Activated naive CD4-positive, alpha-beta T cell treated with anti-CD3 and anti-CD28 coated beads, Interleukin-2, amount 50 U/mL, for 72 hours (primary cell): ENCODE measurements around the gene FIBCD1. TPM values are rescaled to one million over a fixed set of nuclear protein-coding genes. Genes with fewer than 3 reads are reported as not detected.

Experiments
- ATAC-seq, 2 donors: fragments of 150-1000 bp; cut with Tn5 transposase; 2 replicates each; pipeline ENCODE4 v1.10.0; 2021; ENCODE audit warnings: mild to moderate bottlenecking in 2 of 2, moderate library complexity in 2 of 2
- DNase-seq, 2 donors: peaks; one replicate each; pipeline ENCODE4 v3.0.0; 2021 to 2022; ENCODE audit warnings: low spot score in 2 of 2
- H3K27ac Mint-ChIP-seq, 2 donors: one replicate each; pipeline ENCODE4 v1.8.0; 2022; ENCODE audit warnings: mild to moderate bottlenecking in 2 of 2, mixed read lengths in 2 of 2
- H3K36me3 Mint-ChIP-seq, 2 donors: one replicate each; pipeline ENCODE4 v1.8.0; 2022; ENCODE audit warnings: mixed read lengths in 2 of 2
- H3K9me3 Mint-ChIP-seq, 2 donors: one replicate each; pipeline ENCODE4 v1.8.0; 2022; ENCODE audit warnings: mixed read lengths in 2 of 2
- total RNA-seq, 2 donors: library from RNA; stranded (reverse); gene quantifications; one replicate each; pipeline ENCODE4 v1.2.3, GENCODE V29; 2022

Gene FIBCD1
- total RNA-seq, result not detected

GRCh38 chr9:130938652-130939404 lies at the start of gene FIBCD1:
Gene FIBCD1 (minus strand): TSS chr9:130939247. CDS start chr9:130938607, 640 bp downstream.
- ATAC-seq (peak in 1 of 2 donors; percentile 66), DNase-seq (peak in 1 of 2 donors; percentile 55)
- H3K36me3 Mint-ChIP-seq, result no peaks in the 10 kb centered on the region
- no peak within 1 kb of the TSS for H3K27ac Mint-ChIP-seq
- H3K9me3 Mint-ChIP-seq, result no peaks in the 10 kb centered on the region

GRCh38 chr9:130988400-130988747 lies 49.3 kb upstream of the FIBCD1 start:
- DNase-seq (no peak), ATAC-seq (no peak)
- Mint-ChIP-seq H3K9me3 (no peaks in the 10 kb centered on the region), H3K36me3 (no peaks in the 10 kb centered on the region), H3K27ac (no peak overlapping the region)

GRCh38 chr9:130987738-130988399 lies 48.8 kb upstream of the FIBCD1 start:
- Mint-ChIP-seq H3K27ac (no peak overlapping the region), H3K36me3 (no peaks in the 10 kb centered on the region), H3K9me3 (no peaks in the 10 kb centered on the region)
- no peak for ATAC-seq
- no peak for DNase-seq

- Mint-ChIP-seq H3K9me3 (no peaks in the 10 kb centered on the region), H3K27ac (no peak overlapping the region), H3K36me3 (no peaks in the 10 kb centered on the region)
- no peak for DNase-seq
- no peak for ATAC-seq
Measured at GRCh38 chr9:130987054-130987453, 48.0 kb upstream of the FIBCD1 start.

DNA sequence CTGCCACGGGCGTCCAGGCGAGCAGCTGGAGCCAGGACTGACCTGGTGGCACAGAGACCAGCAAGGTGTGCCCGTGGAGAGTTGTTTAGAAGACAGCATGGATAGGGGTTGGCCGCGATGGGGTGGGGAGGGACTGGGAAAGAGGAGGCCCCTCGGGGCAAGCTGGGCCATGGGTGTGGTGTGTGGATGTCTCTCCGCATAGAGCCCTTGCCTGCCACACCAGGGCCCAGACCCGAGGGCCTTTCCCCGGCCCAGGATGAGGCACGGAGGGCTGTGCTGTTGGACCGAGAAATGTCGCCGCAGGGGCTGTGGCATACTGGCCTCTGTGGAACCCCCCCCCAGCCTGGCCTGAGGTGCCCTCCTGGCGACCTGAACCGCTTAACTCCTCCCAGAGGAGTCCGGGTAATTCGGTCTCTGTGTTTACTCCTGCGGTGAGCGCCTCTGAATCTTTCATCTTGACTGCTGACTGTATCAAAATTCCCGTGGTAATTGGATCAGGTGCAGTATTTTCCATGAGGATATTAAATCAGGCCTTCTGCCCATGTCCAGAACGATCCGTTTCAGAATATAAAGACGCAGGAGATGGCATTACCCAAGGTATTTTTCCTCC lies 47.4 kb upstream of the FIBCD1 start:
- Mint-ChIP-seq H3K36me3 (no peaks in the 10 kb centered on the region), H3K27ac (no peak overlapping the region), H3K9me3 (no peaks in the 10 kb centered on the region)
- DNase-seq (no peak), ATAC-seq (no peak)

DNA sequence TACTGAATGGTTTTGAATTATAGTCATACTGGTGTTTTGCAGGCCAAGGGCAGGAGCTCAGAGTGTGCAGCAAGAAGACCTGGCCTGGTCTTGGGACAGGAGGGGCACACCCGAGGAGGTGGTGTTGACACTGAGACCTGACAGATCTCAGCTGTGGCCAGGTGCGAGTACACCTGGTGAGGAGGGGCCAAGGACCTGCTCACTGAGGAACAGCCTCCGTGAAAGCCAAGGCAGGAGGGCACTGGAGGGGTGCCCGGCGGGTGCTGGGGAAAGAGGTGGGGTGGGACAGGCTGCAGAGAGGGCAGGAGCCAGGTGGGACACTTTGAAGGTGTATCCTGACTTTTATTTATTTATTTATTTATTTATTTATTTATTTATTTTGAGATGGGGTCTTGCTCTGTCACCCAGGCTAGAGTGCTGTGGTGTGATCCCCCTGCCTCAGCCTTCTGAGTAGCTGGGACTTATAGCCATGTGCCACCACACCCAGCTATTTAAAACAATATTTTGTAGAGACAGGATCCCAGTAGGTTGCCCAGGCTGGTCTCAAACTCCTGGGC lies 46.6 kb upstream of the FIBCD1 start:
- DNase-seq (no peak), ATAC-seq (no peak)
- H3K9me3 Mint-ChIP-seq, result no peaks in the 10 kb centered on the region

DNA sequence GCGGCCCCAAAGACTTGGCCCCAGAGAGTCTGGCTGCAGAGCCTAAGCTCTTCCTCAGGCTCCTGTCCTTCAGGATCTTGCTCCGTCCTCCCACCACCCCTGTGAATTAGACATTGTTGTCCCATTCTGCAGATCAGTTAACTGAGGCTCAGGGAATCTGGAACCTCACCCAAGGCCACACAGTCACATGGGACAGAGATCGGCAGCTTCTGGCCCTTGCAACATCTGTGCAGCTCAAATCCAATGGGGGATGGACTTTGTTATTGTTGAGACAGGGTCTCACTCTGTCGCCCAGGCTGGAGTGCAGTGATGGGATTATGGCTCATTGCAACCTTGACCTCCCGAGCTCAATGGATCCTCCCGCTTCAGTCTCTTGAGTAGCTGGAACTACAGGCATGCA lies 46.0 kb upstream of the FIBCD1 start:
- Mint-ChIP-seq H3K36me3 (no peaks in the 10 kb centered on the region), H3K27ac (no peak overlapping the region), H3K9me3 (no peaks in the 10 kb centered on the region)
- DNase-seq (no peak), ATAC-seq (no peak)

More for the DNA sequence above, 46.6 kb upstream of the FIBCD1 start:
- Mint-ChIP-seq H3K36me3 (no peaks in the 10 kb centered on the region), H3K27ac (no peak overlapping the region)

GRCh38 chr9:130984521-130984920 lies 45.5 kb upstream of the FIBCD1 start:
- Mint-ChIP-seq H3K9me3 (no peaks in the 10 kb centered on the region), H3K27ac (no peak overlapping the region)
- ATAC-seq, result no peak

DNA sequence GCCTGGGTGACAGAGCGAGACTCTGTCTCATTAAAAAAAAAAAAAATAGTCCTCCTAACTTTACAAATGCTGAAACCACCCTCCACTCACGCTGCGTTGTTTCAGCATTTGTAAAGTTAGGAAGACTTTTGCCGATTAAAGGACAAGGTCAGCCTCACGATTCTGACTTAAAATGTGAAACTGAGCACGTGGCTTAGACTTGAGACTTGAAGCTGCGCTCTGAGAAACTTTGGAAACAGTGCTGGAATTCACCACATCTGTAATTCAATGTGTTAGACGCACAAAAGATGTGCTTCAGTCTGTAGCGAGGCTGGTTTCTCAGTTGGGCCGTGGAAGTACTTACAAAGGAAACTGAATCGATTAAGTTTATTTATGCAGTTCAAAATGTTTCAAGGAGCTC lies 44.9 kb upstream of the FIBCD1 start:
- Mint-ChIP-seq H3K27ac (no peak overlapping the region), H3K9me3 (no peaks in the 10 kb centered on the region), H3K36me3 (no peaks in the 10 kb centered on the region)
- DNase-seq (no peak), ATAC-seq (no peak)

More at GRCh38 chr9:130984521-130984920, 45.5 kb upstream of the FIBCD1 start:
- H3K36me3 Mint-ChIP-seq, result no peaks in the 10 kb centered on the region
- no peak for DNase-seq

- no peak for DNase-seq
- Mint-ChIP-seq H3K9me3 (no peaks in the 10 kb centered on the region), H3K36me3 (no peaks in the 10 kb centered on the region), H3K27ac (no peak overlapping the region)
- no peak for ATAC-seq
Measured at GRCh38 chr9:130983359-130983670, 44.3 kb upstream of the FIBCD1 start.

DNA sequence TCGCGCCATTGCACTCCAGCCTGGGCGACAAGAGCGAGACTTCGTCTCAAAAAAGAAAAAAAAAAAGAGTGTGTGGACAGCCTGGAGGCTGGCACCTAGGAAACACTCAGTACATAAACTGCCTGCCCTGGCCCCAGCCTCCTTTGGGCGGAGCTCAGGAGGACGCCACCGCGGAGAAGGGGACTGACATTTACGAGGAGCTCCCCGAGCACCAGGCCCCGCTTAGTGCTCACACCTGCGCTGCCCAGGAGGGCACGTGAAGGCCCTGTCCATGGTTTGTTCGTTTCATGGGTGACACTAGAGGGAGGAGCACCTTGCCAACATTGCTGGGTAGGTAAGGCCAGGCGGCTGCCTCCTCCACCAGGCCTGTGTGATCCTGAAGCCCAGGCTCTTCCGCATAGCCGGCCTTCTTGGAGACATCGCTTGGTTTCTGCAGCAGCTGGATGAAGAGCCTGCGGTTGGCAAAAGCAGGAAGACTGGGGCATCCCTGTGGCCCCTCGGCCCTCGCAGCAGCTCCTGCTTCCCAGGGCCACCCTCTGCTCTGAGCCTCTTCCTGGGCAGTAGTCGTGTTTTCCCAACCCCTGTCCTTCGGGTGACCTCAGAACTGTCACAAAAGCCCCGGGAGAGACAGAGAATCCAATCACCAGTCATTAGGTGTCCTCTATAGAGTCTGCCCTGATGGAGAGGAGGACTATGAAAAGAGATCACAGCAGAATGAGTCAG lies 43.8 kb upstream of the FIBCD1 start:
- Mint-ChIP-seq H3K9me3 (no peaks in the 10 kb centered on the region), H3K36me3 (no peaks in the 10 kb centered on the region), H3K27ac (no peak overlapping the region)
- DNase-seq, result no peak
- no peak for ATAC-seq

DNA sequence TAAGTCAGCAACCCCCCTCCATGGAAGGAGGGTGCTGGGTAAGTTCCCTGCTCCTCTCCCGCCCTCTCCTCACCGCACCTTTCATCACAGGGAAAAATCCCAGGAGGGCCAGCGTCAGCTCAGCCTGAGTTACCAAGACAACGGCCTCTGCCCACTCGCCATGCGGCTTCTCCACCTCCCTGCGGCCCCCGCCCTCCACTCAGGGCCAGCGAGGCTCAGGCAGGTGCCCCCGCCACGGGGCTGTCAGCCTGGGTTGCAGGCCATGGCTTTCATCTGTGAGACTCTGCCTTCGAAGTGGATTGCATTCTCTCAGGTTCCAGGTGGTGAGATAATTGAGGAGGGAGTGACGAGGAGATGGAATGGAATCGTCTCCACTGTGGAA lies 42.7 kb upstream of the FIBCD1 start:
- H3K36me3 Mint-ChIP-seq, result no peaks in the 10 kb centered on the region
- H3K27ac Mint-ChIP-seq, result no peak overlapping the region
- ATAC-seq, result no peak

GRCh38 chr9:130981002-130981755 lies 42.1 kb upstream of the FIBCD1 start:
- ATAC-seq, result no peak
- no peaks in the 10 kb centered on the region for H3K9me3 Mint-ChIP-seq
- no peak for DNase-seq
- H3K36me3 Mint-ChIP-seq, result no peaks in the 10 kb centered on the region
- no peak overlapping the region for H3K27ac Mint-ChIP-seq

More for the DNA sequence above, 42.7 kb upstream of the FIBCD1 start:
- DNase-seq, result no peak
- H3K9me3 Mint-ChIP-seq, result no peaks in the 10 kb centered on the region

DNA sequence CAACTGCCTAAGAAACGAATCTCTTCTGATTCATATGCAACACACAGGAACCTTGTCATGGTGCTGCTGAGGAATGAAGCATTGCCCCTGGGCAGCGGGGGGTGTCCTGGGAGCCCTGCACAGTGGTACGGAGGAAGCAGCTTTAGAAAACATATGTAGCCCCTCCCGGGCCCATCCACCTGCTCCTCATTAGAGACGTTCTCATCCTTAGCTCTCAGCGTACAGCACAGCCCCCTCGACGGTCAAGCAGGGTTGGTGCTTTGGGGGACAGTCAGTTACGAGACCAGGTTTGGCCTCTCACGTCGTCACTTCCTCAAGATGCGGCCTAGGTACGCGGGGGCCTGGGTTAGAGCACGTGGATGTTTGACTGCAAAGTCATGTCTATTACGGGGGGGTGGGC lies 41.5 kb upstream of the FIBCD1 start:
- H3K36me3 Mint-ChIP-seq, result no peaks in the 10 kb centered on the region
- ATAC-seq (no peak), DNase-seq (no peak)
- H3K27ac Mint-ChIP-seq, result no peak overlapping the region
- H3K9me3 Mint-ChIP-seq, result no peaks in the 10 kb centered on the region

GRCh38 chr9:130979591-130980385 lies 40.7 kb upstream of the FIBCD1 start:
- DNase-seq (no peak), ATAC-seq (no peak)
- Mint-ChIP-seq H3K27ac (no peak overlapping the region), H3K9me3 (no peaks in the 10 kb centered on the region), H3K36me3 (no peaks in the 10 kb centered on the region)

DNA sequence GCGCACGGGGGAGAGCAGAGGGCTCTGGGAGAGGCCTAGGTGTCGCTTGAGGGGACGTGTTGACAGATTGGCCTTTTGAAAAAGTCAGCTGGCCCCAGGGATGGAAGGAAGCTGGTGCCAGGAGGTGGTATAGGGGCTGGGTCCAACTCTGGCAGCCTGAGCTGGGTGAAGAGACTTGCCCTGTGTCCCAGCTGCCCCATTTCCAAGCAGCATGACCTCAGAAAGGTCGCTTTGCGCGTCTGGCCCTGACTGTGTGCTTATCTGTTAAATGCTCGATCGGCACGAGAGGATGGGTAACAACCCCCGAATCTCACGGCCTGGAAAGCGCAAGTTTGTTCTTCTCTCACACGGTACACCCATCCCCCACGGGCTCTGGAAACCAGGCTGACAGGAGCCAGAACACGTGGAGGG lies 38.8 kb upstream of the FIBCD1 start:
- ATAC-seq (no peak), DNase-seq (no peak)
- Mint-ChIP-seq H3K27ac (no peak overlapping the region), H3K36me3 (no peaks in the 10 kb centered on the region), H3K9me3 (no peaks in the 10 kb centered on the region)
